ACC112 (cell line): Measurements from ENCODE around the gene FPGS.

Source experiments
- H2AFZ ChIP-seq: fragments of 200-600 bp; sonication (generic); one replicate; pipeline ENCODE4 v1.6.0; 2017; ENCODE audit warnings: antibody characterized with exemption, low read length; ENCODE audit not compliant: unreplicated experiment
- H3K27ac ChIP-seq: fragments of 200-600 bp; sonication (generic); 2 replicates; pipeline ENCODE4 v1.5.1; 2014; ENCODE audit warnings: low read depth, mild to moderate bottlenecking, antibody characterized with exemption, low read length, moderate library complexity
- H3K27me3 ChIP-seq: fragments of 200-600 bp; sonication (generic); 2 replicates; pipeline ENCODE4 v1.6.1; 2014; ENCODE audit warnings: mild to moderate bottlenecking, antibody characterized with exemption, low read length, moderate library complexity, mixed read lengths; ENCODE audit not compliant: insufficient read depth
- H3K36me3 ChIP-seq: fragments of 200-600 bp; sonication (generic); 2 replicates; pipeline ENCODE4 v1.6.1; 2016; ENCODE audit warnings: mild to moderate bottlenecking, antibody characterized with exemption, low read length, moderate library complexity, mixed read lengths; ENCODE audit not compliant: insufficient read depth
- H3K4me1 ChIP-seq: fragments of 200-600 bp; sonication (generic); one replicate; pipeline ENCODE4 v1.6.1; 2016; ENCODE audit warnings: low read length, mixed read lengths; ENCODE audit not compliant: insufficient read depth, unreplicated experiment, control insufficient read depth
- H3K4me3 ChIP-seq: fragments of 200-600 bp; sonication (generic); 2 replicates; pipeline ENCODE4 v1.5.1; 2014; ENCODE audit warnings: mild to moderate bottlenecking, low read depth, low read length
- H3K79me2 ChIP-seq: fragments of 200-600 bp; sonication (generic); one replicate; pipeline ENCODE4 v1.6.0; 2016; ENCODE audit warnings: low read length; ENCODE audit not compliant: control insufficient read depth, unreplicated experiment, insufficient read depth

The FPGS gene

DNA sequence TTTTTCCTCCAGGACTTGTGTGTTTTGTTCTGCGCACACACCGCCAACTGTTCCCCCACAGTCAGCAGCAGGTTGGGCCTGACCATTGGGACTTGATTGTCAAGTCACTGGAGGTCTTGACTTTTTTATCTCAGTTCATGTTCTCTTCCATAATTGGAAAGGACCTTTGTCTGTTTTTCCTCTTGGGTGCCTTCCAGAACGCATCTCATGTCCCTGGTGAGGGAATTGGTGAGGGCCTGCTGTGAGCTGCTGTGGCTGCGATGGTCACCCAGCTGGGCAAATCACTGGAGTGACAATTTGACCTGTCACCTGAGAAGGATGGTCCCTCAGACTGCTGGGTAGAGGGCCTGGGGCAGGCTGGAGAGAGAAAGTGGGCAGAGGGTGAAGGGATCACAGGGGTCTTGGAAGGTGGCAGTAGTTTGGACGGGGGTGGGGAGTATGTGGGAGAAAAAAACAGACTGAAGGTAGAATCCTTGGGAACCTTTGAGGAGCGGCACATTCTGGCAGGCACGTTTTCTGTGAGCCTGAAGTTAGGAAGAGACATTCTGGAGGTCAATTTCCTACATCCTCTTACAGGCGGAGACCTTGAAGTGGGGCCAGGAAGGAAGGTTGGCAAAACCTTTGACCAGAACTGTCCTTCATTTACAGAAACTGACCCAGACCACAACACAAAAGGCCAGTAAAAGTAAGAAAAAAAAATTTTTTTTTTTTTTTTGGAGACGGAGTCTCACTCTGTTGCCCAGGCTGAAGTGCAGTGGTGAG is 12.4 kb upstream of the FPGS start:
- peaks cover 13% of the 10 kb centered on the region for H3K4me1 ChIP-seq
- no peak overlapping the region for H3K4me3 ChIP-seq
- peaks cover 46% of the 10 kb centered on the region for H3K79me2 ChIP-seq
- H3K36me3 ChIP-seq = peaks cover 30% of the 10 kb centered on the region
- H3K27ac ChIP-seq = no peak overlapping the region
- H2AFZ ChIP-seq = no peak overlapping the region
- no peaks in the 10 kb centered on the region for H3K27me3 ChIP-seq

DNA sequence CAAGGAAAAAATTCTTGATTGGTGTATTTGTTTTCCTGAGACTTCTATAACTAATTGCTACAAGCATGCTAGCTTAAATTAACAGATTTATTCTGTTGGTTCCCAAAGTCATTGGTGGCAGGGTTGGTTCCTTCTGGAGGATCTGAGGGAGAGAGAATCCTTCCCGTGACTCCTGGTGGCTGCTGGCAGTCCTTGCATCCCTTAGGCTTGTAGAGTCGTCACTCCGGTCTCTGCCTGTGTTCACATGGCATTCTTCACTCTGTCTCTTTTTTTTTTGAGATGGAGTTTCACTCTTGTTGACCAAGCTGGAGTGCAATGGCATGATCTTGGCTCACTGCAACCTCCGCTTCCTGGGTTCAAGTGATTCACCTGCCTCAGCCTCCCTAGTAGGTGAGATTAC is 11.6 kb upstream of the FPGS start:
- Histone ChIP-seq H2AFZ (no peak overlapping the region), H3K27ac (no peak overlapping the region), H3K4me3 (no peak overlapping the region), H3K36me3 (peaks cover 30% of the 10 kb centered on the region), H3K27me3 (no peaks in the 10 kb centered on the region), H3K79me2 (peaks cover 43% of the 10 kb centered on the region), H3K4me1 (peaks cover 13% of the 10 kb centered on the region)

DNA sequence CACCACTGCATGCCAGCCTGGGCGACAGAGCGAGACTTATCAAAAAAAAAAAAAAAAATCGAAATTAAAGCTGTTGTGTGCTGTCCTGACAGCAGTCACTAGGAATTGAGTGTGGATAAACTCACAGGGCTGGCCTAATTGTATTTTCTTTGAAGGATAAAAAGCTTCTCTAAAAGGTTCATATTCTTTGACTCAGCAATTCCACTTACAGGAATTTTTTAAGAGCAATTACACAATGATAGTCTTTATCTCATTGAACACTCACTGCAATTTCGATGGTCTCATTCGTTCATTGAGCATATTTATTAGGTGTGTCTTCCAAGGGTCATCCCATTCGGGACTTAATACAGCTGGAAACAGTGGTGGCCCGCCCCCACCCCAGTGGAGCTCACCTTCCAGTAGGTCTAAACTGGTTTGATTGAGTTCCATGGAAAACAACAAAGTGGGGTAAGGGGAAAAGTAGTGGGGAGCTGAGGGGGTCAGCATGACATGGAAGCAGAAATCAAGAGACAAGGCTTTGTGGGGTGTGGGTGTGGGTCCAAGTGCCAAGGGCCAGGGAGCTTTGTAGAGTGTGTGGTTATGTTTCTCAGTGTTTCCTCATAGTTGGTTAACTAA is 10.2 kb upstream of the FPGS start:
- H3K36me3 ChIP-seq = peaks cover 28% of the 10 kb centered on the region
- peak overlapping the region; percentile 57; the same call in 1 of the 2 replicates for H3K27ac ChIP-seq
- peaks cover 29% of the 10 kb centered on the region for H3K79me2 ChIP-seq
- H3K4me1 ChIP-seq = peaks cover 12% of the 10 kb centered on the region
- no peaks in the 10 kb centered on the region for H3K27me3 ChIP-seq
- no peak overlapping the region for H3K4me3 ChIP-seq
- H2AFZ ChIP-seq = no peak overlapping the region

DNA sequence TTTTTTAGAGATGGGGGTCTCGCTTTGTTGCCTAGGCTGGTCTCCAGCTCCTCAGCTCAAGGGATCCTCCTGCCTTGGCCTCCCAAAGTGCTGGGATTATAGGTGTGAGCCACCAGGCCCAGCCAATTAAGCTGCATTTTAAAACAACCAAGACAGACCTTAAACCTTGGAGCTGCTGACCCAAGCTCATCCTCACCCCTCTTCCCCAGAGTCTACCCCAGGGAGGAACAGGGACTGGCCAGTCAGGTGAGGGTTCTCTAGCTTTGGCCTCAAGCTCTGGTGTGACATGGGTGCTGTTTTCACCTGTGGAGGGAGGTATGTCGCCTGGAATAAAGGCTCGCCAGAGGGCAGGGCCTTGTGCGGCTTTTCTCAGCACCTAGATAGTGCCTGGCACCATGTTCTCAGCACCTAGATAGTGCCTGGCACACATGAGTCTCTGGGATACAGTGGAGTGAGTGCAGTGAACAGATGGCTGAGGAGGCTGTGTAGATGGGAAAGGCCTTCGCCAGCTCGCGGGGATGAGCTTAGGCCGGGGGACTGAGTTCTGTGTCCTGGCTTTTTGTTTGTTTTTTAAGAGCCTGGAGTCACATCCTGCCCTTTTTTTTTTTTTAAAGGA is 9.5 kb upstream of the FPGS start:
- Histone ChIP-seq H3K79me2 (peaks cover 22% of the 10 kb centered on the region), H3K4me3 (no peak overlapping the region), H3K27me3 (no peaks in the 10 kb centered on the region), H3K27ac (peak overlapping the region; percentile 57), H3K4me1 (peaks cover 8% of the 10 kb centered on the region), H2AFZ (no peak overlapping the region), H3K36me3 (peaks cover 21% of the 10 kb centered on the region)

DNA sequence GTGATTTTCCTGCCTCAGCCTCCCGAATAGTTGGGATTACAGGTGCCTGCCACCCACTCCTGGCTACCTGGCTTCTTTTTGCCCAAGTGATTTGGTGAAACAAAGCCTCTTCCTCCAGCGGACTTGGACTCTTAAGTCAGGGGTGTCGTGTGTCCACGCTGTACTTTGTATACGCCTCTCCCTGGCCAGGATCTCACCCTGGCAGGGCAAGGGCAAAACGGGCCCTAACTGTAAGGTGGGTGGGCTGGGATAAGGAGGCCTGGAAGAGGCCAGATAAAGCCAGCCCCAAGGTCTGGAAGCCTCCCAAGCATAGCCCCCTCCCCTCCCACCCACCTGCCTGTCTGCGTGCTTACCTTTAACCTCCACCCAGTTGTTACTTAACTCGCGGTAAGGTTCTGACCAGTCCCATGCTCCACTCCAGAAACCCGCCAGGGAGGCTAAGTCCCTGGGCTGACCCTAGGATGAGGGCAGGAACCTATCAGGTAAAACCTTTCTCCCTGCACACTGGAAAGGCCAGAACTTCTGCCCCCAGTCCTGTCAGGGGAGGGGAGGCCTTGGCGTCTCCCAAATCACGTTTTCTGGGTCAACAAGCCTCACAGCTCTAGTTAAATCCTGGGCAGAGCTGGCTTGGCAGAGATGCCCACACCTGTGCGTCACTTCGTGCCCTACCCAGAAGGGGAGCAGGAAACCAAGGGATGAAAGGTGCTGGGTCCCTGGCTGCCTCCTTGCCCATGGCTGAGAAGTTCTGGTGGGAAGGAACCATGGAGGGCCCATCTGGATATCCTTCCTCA is 8.5 kb upstream of the FPGS start:
- Histone ChIP-seq H3K36me3 (peaks cover 17% of the 10 kb centered on the region), H3K4me1 (peaks cover 8% of the 10 kb centered on the region), H3K27ac (peak overlapping the region; percentile 57; the same call in 1 of the 2 replicates), H2AFZ (no peak overlapping the region), H3K79me2 (peaks cover 12% of the 10 kb centered on the region), H3K27me3 (no peaks in the 10 kb centered on the region), H3K4me3 (no peak overlapping the region)

DNA sequence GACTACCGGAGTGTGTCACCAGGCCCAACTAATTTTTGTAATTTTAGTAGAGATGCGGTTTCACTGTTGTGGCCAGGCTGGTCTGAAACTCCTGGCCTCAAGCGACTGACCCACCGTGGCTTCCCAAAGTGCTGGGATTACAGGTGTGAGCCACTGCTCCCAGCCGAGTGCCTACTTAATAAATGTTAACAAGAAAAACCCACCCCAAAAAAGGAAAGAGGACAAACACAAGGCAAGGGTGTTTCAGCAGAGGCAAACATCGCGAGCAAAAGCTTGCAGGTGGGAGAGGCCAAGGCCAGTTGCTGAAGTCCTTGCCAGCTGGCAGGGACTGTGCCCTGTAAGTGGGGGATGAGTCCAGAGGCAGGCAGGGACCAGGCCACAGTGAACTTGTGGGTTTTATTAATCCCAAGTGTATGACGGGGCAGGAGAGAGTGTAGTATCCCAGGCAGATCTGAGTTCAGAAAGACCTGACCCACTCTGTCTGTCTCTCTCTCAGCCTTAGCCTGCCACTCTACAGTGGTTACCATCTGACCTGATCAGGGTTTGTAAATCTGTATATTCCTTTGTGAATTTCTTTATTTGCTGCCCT is 6.4 kb upstream of the FPGS start:
- Histone ChIP-seq H3K27ac (no peak overlapping the region), H2AFZ (no peak overlapping the region), H3K4me1 (peaks cover 11% of the 10 kb centered on the region), H3K36me3 (peaks cover 3% of the 10 kb centered on the region; the same call in 1 of the 2 replicates), H3K79me2 (no peaks in the 10 kb centered on the region), H3K4me3 (no peak overlapping the region), H3K27me3 (no peaks in the 10 kb centered on the region)

DNA sequence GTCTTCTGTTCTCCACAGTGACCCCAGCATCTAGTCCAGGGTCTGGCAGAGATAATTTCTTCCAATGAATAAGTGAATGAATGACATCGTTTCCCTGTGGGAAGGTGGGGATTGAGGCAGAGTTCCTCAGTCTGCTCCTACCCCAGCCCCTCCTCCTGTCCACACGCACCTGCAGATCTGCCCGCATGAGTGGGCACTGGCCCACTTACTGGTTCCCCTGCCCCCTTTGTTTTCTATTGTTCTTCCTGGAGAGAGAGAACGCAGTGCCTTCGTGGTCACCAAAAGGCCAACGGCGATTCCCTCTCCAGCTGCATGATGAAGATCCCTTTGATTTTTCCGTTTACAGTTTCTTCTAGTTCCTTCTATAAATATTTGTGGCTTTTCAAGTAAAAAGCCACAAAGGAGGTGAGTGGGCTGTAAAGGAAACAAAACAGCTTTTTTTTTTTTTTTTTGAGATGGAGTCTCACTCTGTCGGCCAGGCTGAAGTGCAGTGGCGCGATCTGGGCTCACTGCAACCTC is 5.8 kb upstream of the FPGS start:
- Histone ChIP-seq H3K4me1 (peaks cover 15% of the 10 kb centered on the region), H3K79me2 (no peaks in the 10 kb centered on the region), H3K27ac (no peak overlapping the region), H3K4me3 (no peak overlapping the region), H3K36me3 (peaks cover 3% of the 10 kb centered on the region; the same call in 1 of the 2 replicates), H3K27me3 (no peaks in the 10 kb centered on the region), H2AFZ (no peak overlapping the region)

DNA sequence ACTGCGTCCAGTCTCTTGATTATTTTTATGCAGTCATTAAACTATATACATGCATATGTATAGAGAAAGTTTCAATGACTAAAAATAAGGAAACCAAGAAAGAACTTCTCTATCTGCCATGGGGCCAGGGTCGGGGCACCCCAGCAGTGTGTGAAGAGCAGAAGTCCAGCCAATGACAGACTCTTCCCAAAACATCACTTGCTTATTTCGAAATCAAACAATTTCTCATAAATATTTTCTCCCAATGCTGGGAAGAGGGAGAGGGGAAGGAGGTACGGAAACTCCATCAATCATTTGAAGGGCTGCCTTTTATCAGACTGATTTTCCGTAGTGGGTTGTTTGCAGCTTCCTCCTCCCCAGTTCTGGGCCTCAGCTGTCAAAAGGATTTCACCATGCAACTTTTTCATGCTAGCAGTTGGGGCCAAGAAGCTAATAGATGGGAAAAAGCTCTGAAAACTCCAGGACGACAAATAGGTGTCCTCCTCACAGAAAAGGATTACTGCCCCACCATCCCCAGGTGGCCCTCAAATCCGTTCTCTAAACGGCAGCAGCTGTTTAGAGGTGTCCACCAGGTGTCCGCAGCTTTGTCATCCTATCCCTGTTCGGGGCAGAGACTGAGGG is 617 bp upstream of the FPGS start:
- peaks cover 28% of the 10 kb centered on the region for H3K4me1 ChIP-seq
- peaks cover 25% of the 10 kb centered on the region for H3K79me2 ChIP-seq
- H3K36me3 ChIP-seq = 0 out of 2 replicates have a peak, but pooled peaks cover 8% of the 10 kb centered on the region
- peak overlapping the region; percentile 54 for H3K27ac ChIP-seq
- peak overlapping the region; percentile 79 for H3K4me3 ChIP-seq
- peak overlapping the region; percentile 78 for H2AFZ ChIP-seq
- H3K27me3 ChIP-seq = no peaks in the 10 kb centered on the region

DNA sequence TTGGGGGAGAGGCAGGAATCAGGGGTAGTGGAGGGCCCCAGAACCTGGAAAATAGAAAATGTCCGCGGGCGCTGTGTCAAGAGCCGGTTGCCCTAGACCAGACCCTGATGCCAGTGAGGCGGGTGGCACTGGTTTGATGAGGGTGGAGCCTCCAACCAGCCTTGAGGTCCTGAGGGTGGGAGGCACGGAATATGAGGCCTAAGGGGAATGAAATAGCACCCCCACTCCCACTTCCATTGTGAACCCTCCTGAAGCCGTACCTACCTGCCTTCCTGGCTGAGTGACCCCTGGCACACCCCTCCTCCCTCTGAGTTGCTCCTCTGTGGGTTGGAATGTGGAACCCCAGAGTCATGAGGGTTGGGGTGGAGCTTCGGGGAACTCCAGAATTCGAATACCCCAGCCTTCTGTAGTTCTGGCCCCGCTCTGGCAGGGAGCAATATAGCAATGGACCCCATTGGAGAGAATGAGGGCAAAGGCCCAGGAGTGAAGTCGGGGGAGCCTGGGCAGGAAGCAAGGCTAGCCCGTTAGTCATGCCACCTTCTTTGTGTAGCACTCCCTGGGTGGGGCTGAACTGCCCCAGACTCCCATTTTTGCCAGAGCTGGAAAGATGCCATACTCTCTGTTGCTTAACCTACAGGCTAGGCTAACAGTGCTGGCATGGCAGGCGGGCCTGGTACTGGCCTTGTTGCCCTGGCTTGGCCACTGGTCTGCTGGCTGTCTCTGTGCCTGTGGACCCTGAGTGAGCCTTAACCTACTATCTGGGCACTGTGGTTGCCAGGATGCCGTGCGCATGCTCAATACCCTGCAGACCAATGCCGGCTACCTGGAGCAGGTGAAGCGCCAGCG is 1.0 kb downstream of the FPGS start:
- Histone ChIP-seq H2AFZ (peak overlapping the region; percentile 8), H3K79me2 (peaks cover 29% of the 10 kb centered on the region), H3K27ac (peak overlapping the region; percentile 81), H3K4me1 (peaks cover 28% of the 10 kb centered on the region), H3K4me3 (peak overlapping the region; percentile 79), H3K27me3 (no peaks in the 10 kb centered on the region), H3K36me3 (0 out of 2 replicates have a peak, but pooled peaks cover 8% of the 10 kb centered on the region)
